Stromal cell of bone marrow (primary cell): Measurements from ENCODE around the gene INTS11.

Experiments
- DNase-seq: peaks from one replicate; pipeline ENCODE4 v3.0.0-alpha.2; 2012; ENCODE audit warnings: low read depth

The INTS11 gene

GRCh38 chr1:1343811-1344421 is 19.5 kb upstream of the INTS11 start:
- DNase-seq, result no peak

- DNase-seq, result no peak
Measured at GRCh38 chr1:1342584-1343115, 18.2 kb upstream of the INTS11 start.

DNA sequence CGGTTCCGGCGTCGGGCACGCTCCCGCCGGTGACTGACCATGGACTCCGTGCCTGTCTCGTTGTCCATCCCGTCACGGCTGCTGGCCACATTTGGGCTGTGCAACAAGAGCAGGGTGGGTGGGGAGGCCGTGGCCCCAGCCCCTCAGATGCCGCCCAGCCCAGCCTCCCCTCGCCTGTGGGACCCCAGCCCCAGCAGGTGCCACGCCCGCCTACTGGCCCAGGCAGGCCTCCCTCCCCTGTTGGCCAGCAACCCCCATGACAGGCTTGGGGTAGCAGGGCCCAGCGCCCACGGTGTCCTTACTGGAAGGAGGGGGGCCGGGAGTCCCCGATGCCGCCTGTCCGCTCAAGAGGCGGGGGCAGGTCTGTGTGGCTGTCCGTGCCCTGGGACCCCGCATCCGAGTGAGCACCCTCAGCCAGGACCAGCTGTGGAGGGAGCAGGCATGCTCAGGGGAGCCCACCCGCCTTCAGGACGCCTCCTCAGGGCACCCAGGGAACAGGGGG is 17.7 kb upstream of the INTS11 start:
- DNase-seq, result no peak

DNA sequence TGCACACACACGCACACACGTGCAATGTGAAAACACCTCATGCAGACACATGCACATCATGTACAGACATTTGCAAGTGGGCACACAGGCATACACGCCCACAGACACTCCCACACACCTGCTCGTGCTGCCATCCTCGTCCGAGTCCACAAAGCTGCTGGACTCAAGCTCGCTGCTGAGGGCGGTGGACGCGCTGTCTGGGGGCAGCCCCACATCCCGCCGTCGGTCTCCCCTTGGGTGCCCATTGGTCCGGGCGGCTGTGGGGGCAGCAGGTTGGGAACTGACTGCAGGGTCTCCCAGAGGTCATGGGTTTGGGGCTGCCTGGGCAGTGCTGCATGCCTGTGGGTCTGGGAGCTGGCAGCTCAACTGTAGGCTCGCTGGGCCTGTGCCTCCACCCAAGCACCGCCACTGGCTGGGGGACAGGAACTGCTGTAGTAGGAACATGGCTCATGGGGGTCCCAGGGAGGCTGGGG is 17.1 kb upstream of the INTS11 start:
- DNase-seq, result no peak

DNA sequence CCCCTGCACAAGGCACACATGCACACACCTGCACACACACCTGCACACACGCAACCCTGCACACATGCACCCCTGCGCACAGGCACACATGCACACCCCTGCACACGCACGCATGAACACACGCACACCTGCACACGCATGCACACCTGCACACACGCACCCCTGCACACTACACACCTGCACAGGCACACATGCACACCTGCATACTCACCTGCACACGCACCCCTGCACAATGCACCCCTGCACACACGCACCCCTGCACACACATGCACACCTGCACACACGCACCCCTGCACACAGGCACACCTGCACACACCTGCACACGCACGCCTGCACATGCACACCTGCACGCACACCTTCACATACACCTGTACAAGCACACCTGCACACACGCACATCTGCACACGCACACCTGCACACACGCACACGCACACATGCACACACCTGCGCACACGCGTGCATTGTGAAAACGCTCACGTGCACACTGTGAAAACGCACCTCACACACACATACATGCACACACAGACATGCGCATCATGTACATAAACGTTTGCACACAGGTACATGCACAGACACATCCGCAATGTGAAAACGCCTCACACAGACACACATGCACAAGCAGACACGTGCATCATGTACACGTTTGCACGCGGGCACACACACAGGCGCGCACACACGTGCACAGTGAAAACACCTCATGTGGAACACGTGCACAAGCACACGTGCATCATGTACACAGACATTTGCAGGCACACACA is 16.5 kb upstream of the INTS11 start:
- no peak for DNase-seq

DNA sequence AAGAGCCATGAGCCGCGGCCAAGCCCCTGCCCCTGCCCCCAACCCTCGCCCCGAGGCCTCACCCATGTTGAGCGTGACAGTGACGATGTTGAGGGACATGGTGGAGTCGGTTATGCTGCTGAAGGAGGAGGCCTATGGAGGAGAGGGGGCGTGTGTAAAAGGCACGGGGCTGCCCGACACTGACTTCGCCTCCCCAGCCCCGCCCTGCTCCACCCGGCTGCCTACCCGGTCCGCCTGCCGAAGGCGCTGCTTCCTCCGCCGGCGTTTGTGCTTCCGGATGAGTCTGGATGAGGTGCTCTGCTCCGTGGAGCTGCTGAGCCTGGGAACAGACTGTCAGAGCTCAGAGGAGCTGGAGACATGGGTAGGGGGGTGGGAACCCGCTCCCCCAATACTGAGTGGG is 15.7 kb upstream of the INTS11 start:
- DNase-seq, result no peak

DNA sequence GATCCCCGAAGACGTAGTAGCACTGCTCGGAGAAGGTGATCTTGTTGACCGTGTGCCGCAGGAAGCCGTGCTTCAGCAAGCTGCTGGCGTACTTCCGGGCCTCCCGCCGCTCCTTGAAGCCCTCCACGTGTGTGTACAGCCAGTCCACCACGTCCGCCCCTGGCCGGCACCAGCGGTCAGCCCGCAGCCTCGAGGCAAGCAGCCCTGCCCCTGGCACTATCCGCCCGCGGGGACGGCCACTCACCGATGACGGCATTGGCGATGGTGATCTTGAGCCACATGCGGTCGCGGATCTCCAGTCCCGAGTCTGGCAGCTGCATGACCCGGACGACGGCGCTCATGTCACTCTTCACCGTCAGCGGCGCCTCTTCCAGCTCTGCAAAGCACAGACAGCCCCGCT is 13.8 kb upstream of the INTS11 start:
- no peak for DNase-seq

DNA sequence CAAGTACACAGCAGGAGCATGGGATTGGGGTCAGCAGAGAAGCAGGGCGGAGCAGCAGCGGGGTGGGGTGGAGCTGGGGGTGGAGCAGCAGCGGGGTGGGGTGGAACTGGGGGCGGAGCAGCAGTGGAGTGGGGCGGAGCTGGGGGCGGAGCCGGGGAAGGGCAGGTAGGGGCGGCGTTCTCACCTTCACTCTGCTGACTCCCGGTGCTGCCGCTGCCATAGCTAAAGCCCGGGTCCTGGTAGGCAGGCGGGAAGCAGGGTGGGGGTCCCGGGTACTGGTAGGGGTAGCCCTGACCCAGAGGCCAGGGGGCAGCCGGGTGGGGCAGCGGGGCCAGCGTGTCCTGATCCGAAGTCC is 13.3 kb upstream of the INTS11 start:
- DNase-seq, result no peak

DNA sequence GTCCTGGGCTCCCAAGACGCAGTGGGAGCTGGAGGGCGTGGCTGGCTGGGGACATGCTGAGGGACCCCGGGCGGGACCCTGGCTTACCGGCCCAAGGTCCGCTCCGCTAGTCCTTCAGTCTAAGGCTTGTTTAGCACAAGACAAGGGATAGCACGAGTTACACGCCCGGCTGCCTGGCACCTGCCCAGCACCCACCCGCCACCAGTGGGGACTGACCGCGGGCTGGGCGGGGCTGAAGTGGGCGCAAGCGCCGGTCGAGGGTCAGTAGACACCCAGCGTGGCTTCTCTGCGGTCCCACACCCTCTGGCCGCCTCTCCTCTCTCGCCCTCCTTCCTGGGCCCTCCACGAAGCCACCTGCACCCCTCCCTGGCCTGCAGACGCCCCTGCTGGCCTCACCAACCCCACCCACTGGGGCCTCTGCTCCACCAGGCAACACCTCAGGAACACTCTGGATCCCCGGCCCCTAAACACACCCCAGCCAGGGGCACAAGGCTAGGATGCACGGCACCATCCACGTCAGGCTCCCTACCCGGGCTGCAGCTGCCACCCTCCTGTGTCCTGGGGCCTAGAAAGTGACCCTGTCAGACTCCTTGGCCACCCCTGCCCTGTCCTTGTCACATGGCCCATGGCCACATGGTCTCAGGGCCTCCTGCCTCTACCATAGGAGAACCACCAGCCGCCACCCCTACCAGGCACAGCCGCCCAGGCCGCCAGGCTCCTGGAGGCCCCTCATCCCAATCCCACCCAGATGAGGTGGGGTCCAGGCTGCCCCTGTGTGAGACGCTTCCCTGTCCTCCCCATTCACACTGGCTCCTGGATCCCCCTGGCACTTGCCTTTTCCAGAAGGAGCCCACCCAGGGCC is 12.7 kb upstream of the INTS11 start:
- no peak for DNase-seq

DNA sequence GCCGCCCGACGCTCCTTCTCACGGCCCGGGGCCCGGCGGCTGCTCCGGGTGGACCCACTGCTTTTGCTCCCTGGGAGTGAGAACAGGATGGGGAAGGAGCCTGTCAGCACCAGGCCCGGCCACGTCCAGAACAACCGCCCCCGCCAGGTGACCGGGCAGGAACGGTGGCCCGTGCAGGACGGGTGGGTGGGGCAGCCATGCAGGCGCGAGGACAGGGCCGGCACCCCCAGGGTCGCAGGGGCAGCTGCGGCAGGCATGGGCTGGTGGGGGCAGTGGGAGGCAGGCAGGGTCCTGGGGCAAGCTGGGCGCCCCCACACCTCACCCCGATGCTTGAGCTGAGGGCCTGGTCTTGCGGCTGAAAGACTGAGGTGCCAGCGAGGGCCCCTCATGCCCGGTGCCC is 12.0 kb upstream of the INTS11 start:
- DNase-seq, result no peak

DNA sequence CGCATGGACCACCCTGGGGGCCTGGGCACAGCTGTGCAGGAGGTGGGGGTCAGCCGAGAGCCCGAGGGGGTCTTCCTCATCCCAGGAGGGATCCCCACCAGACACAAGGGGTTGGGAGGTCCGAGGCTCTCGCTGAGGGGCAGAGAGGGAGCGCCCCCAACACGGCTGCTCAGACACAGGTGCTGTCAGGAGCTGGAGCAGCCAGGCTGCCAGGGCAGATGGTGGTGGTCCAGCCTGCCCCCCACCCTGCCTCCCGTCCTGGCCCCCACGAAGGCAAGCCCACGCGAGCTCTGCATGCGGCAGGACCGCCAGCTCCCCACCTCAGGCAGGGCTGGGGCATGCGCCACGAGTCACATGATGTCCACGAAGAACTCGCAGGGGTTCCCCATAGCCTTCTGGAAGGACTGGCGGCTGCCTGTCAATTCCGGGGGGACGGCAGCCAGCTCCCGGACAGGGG is 11.4 kb upstream of the INTS11 start:
- DNase-seq, result no peak

GRCh38 chr1:1335283-1335682 is 10.8 kb upstream of the INTS11 start:
- DNase-seq, result no peak

DNA sequence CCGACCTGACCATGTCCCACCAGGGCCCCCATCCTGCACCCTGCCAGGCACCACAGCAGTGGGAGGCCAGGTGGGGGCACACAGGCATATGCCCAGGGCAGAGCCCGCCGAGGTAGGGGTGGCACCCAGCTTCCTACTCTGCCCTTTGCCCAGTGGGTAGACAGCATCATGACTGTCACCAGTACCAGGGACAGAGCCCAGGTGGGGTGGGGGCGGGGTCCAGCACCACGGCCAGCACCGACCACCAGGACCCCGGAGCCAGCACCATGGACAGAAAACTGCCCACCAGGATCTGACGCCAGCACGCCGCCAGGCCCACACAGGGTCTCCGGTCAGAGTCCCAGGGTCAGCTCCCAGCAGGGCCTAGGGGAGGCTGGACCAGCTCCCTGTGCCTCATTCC is 10.4 kb upstream of the INTS11 start:
- no peak for DNase-seq

- DNase-seq, result no peak
Measured at GRCh38 chr1:1333551-1334241, 9.2 kb upstream of the INTS11 start.

GRCh38 chr1:1332774-1333480 is 8.5 kb upstream of the INTS11 start:
- no peak for DNase-seq

DNA sequence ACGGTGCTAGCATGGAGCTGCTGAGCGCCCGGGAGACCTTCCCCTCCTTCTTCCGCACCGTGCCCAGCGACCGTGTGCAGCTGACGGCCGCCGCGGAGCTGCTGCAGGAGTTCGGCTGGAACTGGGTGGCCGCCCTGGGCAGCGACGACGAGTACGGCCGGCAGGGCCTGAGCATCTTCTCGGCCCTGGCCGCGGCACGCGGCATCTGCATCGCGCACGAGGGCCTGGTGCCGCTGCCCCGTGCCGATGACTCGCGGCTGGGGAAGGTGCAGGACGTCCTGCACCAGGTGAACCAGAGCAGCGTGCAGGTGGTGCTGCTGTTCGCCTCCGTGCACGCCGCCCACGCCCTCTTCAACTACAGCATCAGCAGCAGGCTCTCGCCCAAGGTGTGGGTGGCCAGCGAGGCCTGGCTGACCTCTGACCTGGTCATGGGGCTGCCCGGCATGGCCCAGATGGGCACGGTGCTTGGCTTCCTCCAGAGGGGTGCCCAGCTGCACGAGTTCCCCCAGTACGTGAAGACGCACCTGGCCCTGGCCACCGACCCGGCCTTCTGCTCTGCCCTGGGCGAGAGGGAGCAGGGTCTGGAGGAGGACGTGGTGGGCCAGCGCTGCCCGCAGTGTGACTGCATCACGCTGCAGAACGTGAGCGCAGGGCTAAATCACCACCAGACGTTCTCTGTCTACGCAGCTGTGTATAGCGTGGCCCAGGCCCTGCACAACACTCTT is 7.7 kb upstream of the INTS11 start:
- DNase-seq, result no peak

- DNase-seq, result no peak
Measured at GRCh38 chr1:1331068-1331965, 6.9 kb upstream of the INTS11 start, which contains the start of gene TAS1R3. Gene TAS1R3, plus strand, starts transcription at chr1:1331280. Its CDS starts 66 bp downstream, at chr1:1331346.

GRCh38 chr1:1330366-1331067 is 6.1 kb upstream of the INTS11 start:
- no peak for DNase-seq
